Endodermal cell (in vitro differentiated cells): ENCODE measurements around the gene COA8. TPM values are rescaled to one million over a fixed set of nuclear protein-coding genes. Genes with fewer than 3 reads are reported as not detected.
A peak's percentile ranks its signal among the peaks of the same experiment; 100 is the strongest.

Experiments
- DNase-seq: peaks from one replicate; pipeline ENCODE4 v3.0.0-alpha.2; 2017
- H3K27ac ChIP-seq: 2 replicates; pipeline ENCODE4 v1.5.1; 2013; ENCODE audit warnings: mild to moderate bottlenecking, low read depth, low read length, moderate library complexity
- H3K27me3 ChIP-seq: 2 replicates; pipeline ENCODE4 v1.6.1; 2013; ENCODE audit warnings: mild to moderate bottlenecking, low read length, moderate library complexity; ENCODE audit not compliant: insufficient read depth, control insufficient read depth, poor library complexity, severe bottlenecking
- H3K36me3 ChIP-seq: 2 replicates; pipeline ENCODE4 v1.7.0; 2013; ENCODE audit warnings: mild to moderate bottlenecking, low read length, moderate library complexity; ENCODE audit not compliant: control insufficient read depth, insufficient read depth
- H3K4me1 ChIP-seq: one replicate; pipeline ENCODE4 v1.7.0; 2013; ENCODE audit warnings: low read length; ENCODE audit not compliant: control insufficient read depth, insufficient read depth
- H3K4me3 ChIP-seq: 2 replicates; pipeline ENCODE4 v1.5.1; 2013; ENCODE audit warnings: mild to moderate bottlenecking, low read length, moderate library complexity
- H3K9ac ChIP-seq: 2 replicates; pipeline ENCODE4 v1.6.1; 2013; ENCODE audit warnings: mild to moderate bottlenecking, low read length, moderate library complexity; ENCODE audit not compliant: poor library complexity, severe bottlenecking; ENCODE audit errors: extremely low read depth
- H3K9me3 ChIP-seq: 2 replicates; pipeline ENCODE4 v1.6.1; 2013; ENCODE audit warnings: mild to moderate bottlenecking, low read length, moderate library complexity; ENCODE audit not compliant: control insufficient read depth
- H3K27ac Mint-ChIP-seq: 2 replicates; pipeline ENCODE4 v1.8.0; 2020; ENCODE audit warnings: mixed read lengths
- H3K27me3 Mint-ChIP-seq: 2 replicates; pipeline ENCODE4 v1.8.0; 2021; ENCODE audit warnings: mild to moderate bottlenecking, mixed read lengths; ENCODE audit not compliant: insufficient read depth
- H3K36me3 Mint-ChIP-seq: 2 replicates; pipeline ENCODE4 v1.8.0; 2020; ENCODE audit warnings: low read depth, mixed read lengths
- H3K4me1 Mint-ChIP-seq: 2 replicates; pipeline ENCODE4 v1.8.0; 2020; ENCODE audit warnings: mixed read lengths
- H3K4me3 Mint-ChIP-seq: 2 replicates; pipeline ENCODE4 v1.8.0; 2020; ENCODE audit warnings: mild to moderate bottlenecking, moderate library complexity, mixed read lengths
- H3K9me3 Mint-ChIP-seq: 2 replicates; pipeline ENCODE4 v1.8.0; 2020; ENCODE audit warnings: mild to moderate bottlenecking, mixed read lengths
- WGBS, 2 experiments: methylation state at CpG; one replicate each; pipeline versions ENCODE4 v1.1.5 to v1.1.7; 2013; ENCODE audit warnings: missing lambda C conversion rate in 2 of 2, mixed read lengths in 1 of 2; ENCODE audit not compliant: insufficient coverage in 1 of 2, insufficient read length in 1 of 2; 5-methylcytosine and 5-hydroxymethylcytosine counted together
- total RNA-seq, 2 donors: library from RNA; stranded (reverse); fragmentation: NEBNext Ultra II Directional in 1 of 2; extraction: Animal tissue kit (Norgen Biotek cat#: 25700) in 1 of 2; gene quantifications; 2 replicates in 1 of 2; 3 replicates in 1 of 2; pipeline ENCODE4 v1.2.1, GENCODE V29; 2021
- TF ChIP-seq, protein P1 (sequence below): fragments of 200-600 bp; sonication (generic); conservative IDR thresholded peaks from 2 replicates; pipeline ENCODE4 v1.5.0; 2021; ENCODE audit warnings: antibody characterized with exemption, mild to moderate bottlenecking

Gene COA8
- total RNA-seq, 2 donors from 2014 or later, result 30.1 to 39.8 TPM

DNA sequence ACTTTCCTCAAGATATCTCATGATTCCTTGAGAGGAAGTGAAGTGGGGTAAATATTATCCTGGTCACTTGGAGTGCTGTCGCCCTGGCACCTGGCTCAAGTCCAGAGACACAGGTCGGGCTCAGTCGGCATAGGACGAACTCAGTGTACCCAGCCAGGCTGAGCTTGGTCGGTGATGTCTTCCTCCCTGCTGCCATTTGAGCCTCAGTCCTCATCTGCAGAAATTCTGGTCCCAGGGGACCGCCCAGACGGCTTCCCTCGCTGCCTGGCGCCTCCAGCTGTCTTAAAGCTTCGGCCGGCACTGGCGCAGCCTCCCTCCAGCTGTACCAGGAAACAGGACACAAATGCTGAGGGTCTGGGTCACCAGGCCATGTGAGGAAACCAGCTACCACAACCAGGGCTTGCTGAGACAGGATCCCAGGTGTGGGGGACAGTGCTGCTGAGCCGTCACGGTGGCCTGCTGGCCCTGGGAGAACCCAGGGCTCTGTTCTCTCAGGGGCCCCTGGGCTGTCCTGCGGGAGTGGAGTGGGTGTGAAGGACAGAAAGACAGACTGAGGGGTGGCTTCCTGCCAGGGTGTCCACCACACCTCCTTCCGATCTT, 61.2 kb downstream of the COA8 start:
- DNase-seq, result no peak
- Mint-ChIP-seq H3K36me3 (no peaks in the 10 kb centered on the region), H3K9me3 (no peaks in the 10 kb centered on the region), H3K27ac (no peak overlapping the region), H3K4me1 (peaks cover 4% of the 10 kb centered on the region), H3K27me3 (peaks cover 6% of the 10 kb centered on the region), H3K4me3 (no peak overlapping the region)
- no peak overlapping the region for H3K27ac ChIP-seq
- no peak overlapping the region for H3K9ac ChIP-seq
- H3K27me3 ChIP-seq, result no peaks in the 10 kb centered on the region
- no peak overlapping the region for H3K4me3 ChIP-seq
- WGBS, 2 experiments, result 92% methylated on average over 14 to 16 of the region's 16 CpGs
- H3K4me1 ChIP-seq, result no peaks in the 10 kb centered on the region
- H3K36me3 ChIP-seq, result no peaks in the 10 kb centered on the region
- TF ChIP-seq, protein P1, sequence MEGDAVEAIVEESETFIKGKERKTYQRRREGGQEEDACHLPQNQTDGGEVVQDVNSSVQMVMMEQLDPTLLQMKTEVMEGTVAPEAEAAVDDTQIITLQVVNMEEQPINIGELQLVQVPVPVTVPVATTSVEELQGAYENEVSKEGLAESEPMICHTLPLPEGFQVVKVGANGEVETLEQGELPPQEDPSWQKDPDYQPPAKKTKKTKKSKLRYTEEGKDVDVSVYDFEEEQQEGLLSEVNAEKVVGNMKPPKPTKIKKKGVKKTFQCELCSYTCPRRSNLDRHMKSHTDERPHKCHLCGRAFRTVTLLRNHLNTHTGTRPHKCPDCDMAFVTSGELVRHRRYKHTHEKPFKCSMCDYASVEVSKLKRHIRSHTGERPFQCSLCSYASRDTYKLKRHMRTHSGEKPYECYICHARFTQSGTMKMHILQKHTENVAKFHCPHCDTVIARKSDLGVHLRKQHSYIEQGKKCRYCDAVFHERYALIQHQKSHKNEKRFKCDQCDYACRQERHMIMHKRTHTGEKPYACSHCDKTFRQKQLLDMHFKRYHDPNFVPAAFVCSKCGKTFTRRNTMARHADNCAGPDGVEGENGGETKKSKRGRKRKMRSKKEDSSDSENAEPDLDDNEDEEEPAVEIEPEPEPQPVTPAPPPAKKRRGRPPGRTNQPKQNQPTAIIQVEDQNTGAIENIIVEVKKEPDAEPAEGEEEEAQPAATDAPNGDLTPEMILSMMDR, result no peak
- H3K9me3 ChIP-seq, result no peaks in the 10 kb centered on the region

DNA sequence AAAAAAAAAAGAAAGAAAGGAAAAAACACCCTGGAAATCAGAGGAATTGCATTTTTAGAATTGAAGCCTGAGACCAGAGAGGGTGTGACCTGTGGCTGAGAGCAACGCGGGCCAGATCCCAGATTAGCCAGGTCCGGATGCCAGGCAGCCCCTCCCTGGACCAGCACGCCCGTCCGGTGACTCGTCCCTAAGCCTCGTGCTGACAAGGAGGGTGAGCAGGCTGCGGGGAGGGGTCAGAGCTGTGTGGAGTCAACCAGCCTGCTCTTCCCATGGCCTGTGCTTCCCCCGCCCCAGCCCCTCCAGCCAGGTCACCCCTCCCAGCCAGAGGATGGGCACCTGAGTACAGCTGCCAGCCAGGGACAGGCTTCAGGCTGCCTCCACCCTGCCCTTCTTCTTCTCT, 62.1 kb downstream of the COA8 start:
- H3K9me3 Mint-ChIP-seq, result no peaks in the 10 kb centered on the region
- Histone ChIP-seq H3K27ac (no peak overlapping the region), H3K9ac (no peak overlapping the region), H3K4me3 (no peak overlapping the region), H3K27me3 (no peaks in the 10 kb centered on the region), H3K4me1 (no peaks in the 10 kb centered on the region), H3K9me3 (no peaks in the 10 kb centered on the region), H3K36me3 (no peaks in the 10 kb centered on the region)
- peaks cover 4% of the 10 kb centered on the region for H3K4me1 Mint-ChIP-seq
- no peak overlapping the region for H3K4me3 Mint-ChIP-seq
- H3K36me3 Mint-ChIP-seq, result no peaks in the 10 kb centered on the region
- H3K27me3 Mint-ChIP-seq, result peaks cover 6% of the 10 kb centered on the region
- TF ChIP-seq, protein P1, result no peak
- 67 to 72% methylated on average over 2 to 10 of the region's 10 CpGs for WGBS, 2 experiments
- H3K27ac Mint-ChIP-seq, result no peak overlapping the region
- peak; percentile 77 for DNase-seq

DNA sequence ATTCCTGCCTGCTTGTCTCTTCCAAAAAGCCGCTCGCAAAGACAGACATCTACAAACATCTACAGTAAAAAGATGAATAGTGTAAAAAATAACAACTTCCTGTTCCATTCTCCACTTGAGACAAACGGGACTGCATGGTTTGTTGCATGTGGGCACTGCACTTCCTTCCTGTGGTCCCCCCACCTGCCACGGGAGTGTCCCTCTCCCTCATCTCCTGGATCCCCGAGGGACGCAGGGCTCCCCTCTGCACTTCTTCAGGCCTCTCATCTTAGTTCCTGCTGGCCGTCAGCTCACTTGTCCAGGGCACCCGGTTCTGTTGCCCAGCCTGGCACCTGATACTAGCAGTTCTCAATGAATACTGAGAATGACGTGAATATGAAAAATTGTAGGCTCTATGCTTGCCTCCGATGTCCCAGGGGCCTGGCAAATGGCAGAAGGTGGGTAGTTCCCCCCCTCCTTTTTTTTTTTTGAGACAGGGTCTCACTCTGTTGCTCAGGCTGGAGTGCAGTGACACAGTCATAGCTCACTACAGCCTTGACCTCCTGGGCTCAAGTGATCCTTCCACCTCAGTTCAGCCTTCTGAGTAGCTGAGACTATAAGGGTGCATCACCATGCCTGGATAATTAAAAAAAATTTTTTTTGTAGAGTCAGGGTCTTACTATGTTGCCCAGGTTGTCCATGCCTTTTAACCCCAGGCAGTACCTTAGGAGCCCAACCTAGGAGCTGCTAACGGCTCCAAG, 62.8 kb downstream of the COA8 start:
- WGBS, 2 experiments, result 88 to 90% methylated on average over 6 to 9 of the region's 11 CpGs
- no peaks in the 10 kb centered on the region for H3K9me3 ChIP-seq
- TF ChIP-seq, protein P1, result no peak
- Mint-ChIP-seq H3K4me1 (peaks cover 6% of the 10 kb centered on the region), H3K4me3 (no peak overlapping the region), H3K27me3 (peaks cover 6% of the 10 kb centered on the region), H3K27ac (no peak overlapping the region), H3K36me3 (no peaks in the 10 kb centered on the region), H3K9me3 (no peaks in the 10 kb centered on the region)
- H3K27ac ChIP-seq, result no peak overlapping the region
- H3K4me1 ChIP-seq, result no peaks in the 10 kb centered on the region
- no peak for DNase-seq
- H3K9ac ChIP-seq, result no peak overlapping the region
- H3K36me3 ChIP-seq, result no peaks in the 10 kb centered on the region
- no peaks in the 10 kb centered on the region for H3K27me3 ChIP-seq
- H3K4me3 ChIP-seq, result no peak overlapping the region
